Astrocyte of the cerebellum (primary cell): ENCODE data around the gene ACSL6.
"Not testable (repeated sequence)": the region's sequence is repeated elsewhere in the genome, so short reads cannot be mapped to it uniquely, and the experiment has no call there.

Experiments
- DNase-seq: peaks from one replicate; pipeline ENCODE4 v3.0.0-alpha.2; 2011; ENCODE audit warnings: low read depth
- H3K4me3 ChIP-seq: 2 replicates; pipeline ENCODE4 v1.5.1; 2011; ENCODE audit warnings: mild to moderate bottlenecking, low read depth, low read length, moderate library complexity
- CTCF ChIP-seq: IDR thresholded peaks from 2 replicates; pipeline ENCODE4 v1.5.1; 2012; ENCODE audit warnings: low read length, low read depth, moderate library complexity, mild to moderate bottlenecking; ENCODE audit errors: missing control alignments
- in situ Hi-C: cut with HindIII; loops from 2 replicates; pipeline ENCODE4 v1.10.0; 2017; ENCODE audit warnings: low sequenced_read_pairs

Gene ACSL6

GRCh38 chr5:131913603-131914002 is 97.9 kb downstream of the ACSL6 start:
- no peak for DNase-seq
- no peak for TF ChIP-seq CTCF
- H3K4me3 ChIP-seq = no peak overlapping the region
- in situ Hi-C loops = no loop called here

- no peak for DNase-seq
- no peak for TF ChIP-seq CTCF
- in situ Hi-C loops = no loop called here
- no peak overlapping the region for H3K4me3 ChIP-seq
Measured at GRCh38 chr5:131906668-131907067, 104.8 kb downstream of the ACSL6 start.

GRCh38 chr5:131902266-131902665 is 109.2 kb downstream of the ACSL6 start:
- H3K4me3 ChIP-seq, in situ Hi-C loops, DNase-seq: not testable (repeated sequence)
